Keratinocyte (primary cell): ENCODE measurements around the gene CTCF.

Source experiments
- CTCF ChIP-seq, 3 experiments: IDR thresholded peaks in 1 of 3; conservative IDR thresholded peaks in 1 of 3; optimal IDR thresholded peaks in 1 of 3; 2 replicates in 2 of 3; 3 replicates in 1 of 3; pipeline versions ENCODE3 to v1.5.1; 2011; ENCODE audit warnings: low read length in 3 of 3, mild to moderate bottlenecking in 3 of 3, moderate library complexity in 2 of 3, control low read depth in 1 of 3, inconsistent platforms in 1 of 3; ENCODE audit not compliant: insufficient read depth in 2 of 3; ENCODE audit errors: extremely low read depth in 1 of 3
- EZH2 ChIP-seq: IDR thresholded peaks from one replicate; pipeline ENCODE4 v1.6.1; 2012; ENCODE audit warnings: inconsistent platforms, mild to moderate bottlenecking, low read length, moderate library complexity

GRCh38 chr16:67528222-67528869, 34.0 kb upstream of the CTCF start, which contains the start of gene RIPOR1:
- TF ChIP-seq CTCF (optimal IDR thresholded peaks at IDR 0.05 in 1 of 3, IDR thresholded peaks at IDR 0.05 in 1 of 3, conservative IDR thresholded peaks at IDR 0.05 in 1 of 3; ENCODE audit: extremely low read depth in 1 of 3, insufficient read depth in 2 of 3, low read length in 3 of 3) (no peak), EZH2 (no peak)
